ENCODE data around the gene NBPF6.
"Not testable (repeated sequence)": the region's sequence is repeated elsewhere in the genome, so short reads cannot be mapped to it uniquely, and the experiment has no call there.

Gene NBPF6

GRCh38 chr1:108450043-108450442 lies at the start of gene NBPF6:
Gene NBPF6 (plus strand): TSS chr1:108450343. CDS start chr1:108450602, 259 bp downstream.
- DNase-seq, result not testable (repeated sequence)

GRCh38 chr1:108411098-108411833 lies 38.9 kb upstream of the NBPF6 start:
- not testable (repeated sequence) for DNase-seq

- not testable (repeated sequence) for DNase-seq
Observed at GRCh38 chr1:108420129-108420528, 30.0 kb upstream of the NBPF6 start.

- not testable (repeated sequence) for DNase-seq
Observed at GRCh38 chr1:108421061-108421916, 28.9 kb upstream of the NBPF6 start.

GRCh38 chr1:108426877-108427276 lies 23.3 kb upstream of the NBPF6 start:
- not testable (repeated sequence) for DNase-seq

GRCh38 chr1:108432002-108432401 lies 18.1 kb upstream of the NBPF6 start:
- DNase-seq, result not testable (repeated sequence)

- DNase-seq, result not testable (repeated sequence)
Observed at GRCh38 chr1:108433404-108433803, 16.7 kb upstream of the NBPF6 start.

- DNase-seq, result not testable (repeated sequence)
Observed at GRCh38 chr1:108438536-108438935, 11.6 kb upstream of the NBPF6 start.

GRCh38 chr1:108454521-108454920 lies 4.4 kb downstream of the NBPF6 start:
- not testable (repeated sequence) for DNase-seq

- DNase-seq, result not testable (repeated sequence)
Observed at GRCh38 chr1:108458661-108459060, 8.5 kb downstream of the NBPF6 start.

- DNase-seq, result not testable (repeated sequence)
Observed at GRCh38 chr1:108461758-108462157, 11.6 kb downstream of the NBPF6 start.

- not testable (repeated sequence) for DNase-seq
Observed at GRCh38 chr1:108463962-108464361, 13.8 kb downstream of the NBPF6 start.

GRCh38 chr1:108466166-108466565 lies 16.0 kb downstream of the NBPF6 start:
- DNase-seq, result not testable (repeated sequence)

GRCh38 chr1:108467155-108467554 lies 17.0 kb downstream of the NBPF6 start:
- not testable (repeated sequence) for DNase-seq

- not testable (repeated sequence) for DNase-seq
Observed at GRCh38 chr1:108470750-108471149, 20.6 kb downstream of the NBPF6 start.

- DNase-seq, result not testable (repeated sequence)
Observed at GRCh38 chr1:108474516-108474915, 24.4 kb downstream of the NBPF6 start.

- DNase-seq, result no peak
Observed at GRCh38 chr1:108478429-108479015, 28.4 kb downstream of the NBPF6 start.

- no peak for DNase-seq
Observed at GRCh38 chr1:108482708-108483107, 32.6 kb downstream of the NBPF6 start.

GRCh38 chr1:108485990-108486389 lies 35.8 kb downstream of the NBPF6 start:
- not testable (repeated sequence) for DNase-seq

GRCh38 chr1:108486707-108487106 lies 36.6 kb downstream of the NBPF6 start:
- DNase-seq, result not testable (repeated sequence)

- DNase-seq, result not testable (repeated sequence)
Observed at GRCh38 chr1:108495008-108495407, 44.9 kb downstream of the NBPF6 start.

GRCh38 chr1:108496856-108497255 lies 46.7 kb downstream of the NBPF6 start:
- not testable (repeated sequence) for DNase-seq
